HG02885 (cell line): ENCODE measurements around the gene COX14.
A peak's percentile ranks its signal among the peaks of the same experiment; 100 is the strongest.

ENCODE experiments used
- ATAC-seq: cut with Tn5 transposase; IDR thresholded peaks from one replicate; pipeline ENCODE4 v1.9.1; 2021; ENCODE audit warnings: mild to moderate bottlenecking; ENCODE audit not compliant: unreplicated experiment, poor library complexity

The COX14 gene

GRCh38 chr12:50084775-50085614, 27.0 kb upstream of the COX14 start, which contains the start of gene SMARCD1:
SMARCD1 (plus strand) TSS chr12:50085342; CDS start chr12:50085370, 28 bp downstream.
- peak; percentile 89 for ATAC-seq

GRCh38 chr12:50085615-50086072, 26.4 kb upstream of the COX14 start:
- no peak for ATAC-seq

GRCh38 chr12:50086148-50086547, 25.9 kb upstream of the COX14 start:
- no peak for ATAC-seq

- no peak for ATAC-seq
These were observed 24.9 kb upstream of the COX14 start for GRCh38 chr12:50087151-50087550.

GRCh38 chr12:50087995-50088394, 24.0 kb upstream of the COX14 start:
- ATAC-seq = no peak

GRCh38 chr12:50088577-50089335, 23.3 kb upstream of the COX14 start:
- peak; percentile 38 for ATAC-seq

GRCh38 chr12:50089730-50090129, 22.3 kb upstream of the COX14 start:
- ATAC-seq = no peak

GRCh38 chr12:50090391-50090790, 21.6 kb upstream of the COX14 start:
- ATAC-seq = no peak

GRCh38 chr12:50097952-50098351, 14.1 kb upstream of the COX14 start:
- ATAC-seq = no peak

GRCh38 chr12:50099302-50100008, 12.6 kb upstream of the COX14 start:
- no peak for ATAC-seq

- no peak for ATAC-seq
These were observed 11.5 kb upstream of the COX14 start for GRCh38 chr12:50100561-50100960.

GRCh38 chr12:50101663-50102062, 10.4 kb upstream of the COX14 start:
- no peak for ATAC-seq

- ATAC-seq = no peak
These were observed 9.9 kb upstream of the COX14 start for GRCh38 chr12:50102131-50102531.

GRCh38 chr12:50102646-50103309, 9.3 kb upstream of the COX14 start:
- no peak for ATAC-seq

GRCh38 chr12:50103351-50103750, 8.7 kb upstream of the COX14 start:
- ATAC-seq = no peak

- ATAC-seq = no peak
These were observed 8.2 kb upstream of the COX14 start, which contains the start of gene GPD1 for GRCh38 chr12:50103767-50104321. GPD1 (plus strand) TSS chr12:50104008; CDS start chr12:50104051, 43 bp downstream.

GRCh38 chr12:50104417-50105366, 7.3 kb upstream of the COX14 start:
- no peak for ATAC-seq

GRCh38 chr12:50105913-50106450, 6.1 kb upstream of the COX14 start:
- ATAC-seq = no peak
